Measurements from ENCODE around the gene ABHD17C. TPM values are rescaled to one million over a fixed set of nuclear protein-coding genes. Genes with fewer than 3 reads are reported as not detected.

The ABHD17C gene
- total and polyA plus RNA-seq, 3 donors from 2014 or later, result 8.0 to 16.3 (median 10.0) TPM

DNA sequence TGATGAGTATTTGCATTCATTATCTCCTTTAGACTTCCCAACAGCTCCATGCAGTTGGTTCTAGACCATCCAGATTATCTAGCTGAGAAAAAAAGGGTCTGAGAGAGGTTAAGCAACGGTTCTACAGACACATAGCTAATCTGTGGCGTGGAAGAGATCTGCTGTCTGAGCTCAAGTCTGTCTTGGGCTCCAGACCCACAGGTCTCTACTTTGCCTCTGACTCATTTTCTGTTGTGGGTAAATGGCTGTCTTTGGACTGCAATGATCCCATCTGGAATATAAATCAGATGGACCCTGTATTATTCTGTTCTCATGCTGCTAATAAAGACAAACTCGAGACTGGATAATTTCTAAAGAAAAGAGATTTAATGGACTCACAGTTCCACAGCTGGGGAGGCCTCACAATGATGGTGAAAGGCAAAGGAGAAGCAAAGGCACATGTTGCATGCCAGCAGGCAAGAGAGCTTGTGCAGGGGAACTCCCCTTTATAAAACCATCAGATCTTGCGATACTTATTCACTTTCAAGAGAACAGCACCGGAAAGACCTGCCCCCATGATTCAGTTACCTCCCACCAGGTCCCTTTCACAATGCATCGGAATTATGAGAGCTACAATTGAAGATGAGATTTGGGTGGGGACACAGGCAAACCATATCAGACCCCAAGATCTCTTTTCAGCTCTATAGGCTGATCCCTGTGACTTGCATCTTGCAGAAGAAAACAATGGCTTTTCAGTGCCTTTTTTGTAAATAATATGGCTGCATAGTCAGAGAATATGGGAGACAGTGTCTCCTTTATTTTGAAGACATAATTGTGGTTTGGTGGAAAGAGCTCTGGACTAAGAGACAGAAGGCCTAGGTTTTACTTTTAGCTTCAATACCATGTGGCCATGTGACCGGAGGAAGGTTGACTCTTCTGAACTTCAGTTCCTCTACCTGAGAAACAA, 108.7 kb downstream of the ABHD17C start:
- no peaks in the 10 kb centered on the region for H3K9me3 ChIP-seq
- 92% methylated on average over 7 of the region's 7 CpGs for WGBS, 2 donors
- DNase-seq, result no peak
- intact Hi-C loops (cut with DNase I; ENCODE audit: low total_unique reads), result no loop called here
- no peak overlapping the region for H3K27ac ChIP-seq
- no peak overlapping the region for H3K4me3 ChIP-seq
- no peak for TF ChIP-seq POLR2A (IDR thresholded peaks at IDR 0.05)
- TF ChIP-seq, protein P1, sequence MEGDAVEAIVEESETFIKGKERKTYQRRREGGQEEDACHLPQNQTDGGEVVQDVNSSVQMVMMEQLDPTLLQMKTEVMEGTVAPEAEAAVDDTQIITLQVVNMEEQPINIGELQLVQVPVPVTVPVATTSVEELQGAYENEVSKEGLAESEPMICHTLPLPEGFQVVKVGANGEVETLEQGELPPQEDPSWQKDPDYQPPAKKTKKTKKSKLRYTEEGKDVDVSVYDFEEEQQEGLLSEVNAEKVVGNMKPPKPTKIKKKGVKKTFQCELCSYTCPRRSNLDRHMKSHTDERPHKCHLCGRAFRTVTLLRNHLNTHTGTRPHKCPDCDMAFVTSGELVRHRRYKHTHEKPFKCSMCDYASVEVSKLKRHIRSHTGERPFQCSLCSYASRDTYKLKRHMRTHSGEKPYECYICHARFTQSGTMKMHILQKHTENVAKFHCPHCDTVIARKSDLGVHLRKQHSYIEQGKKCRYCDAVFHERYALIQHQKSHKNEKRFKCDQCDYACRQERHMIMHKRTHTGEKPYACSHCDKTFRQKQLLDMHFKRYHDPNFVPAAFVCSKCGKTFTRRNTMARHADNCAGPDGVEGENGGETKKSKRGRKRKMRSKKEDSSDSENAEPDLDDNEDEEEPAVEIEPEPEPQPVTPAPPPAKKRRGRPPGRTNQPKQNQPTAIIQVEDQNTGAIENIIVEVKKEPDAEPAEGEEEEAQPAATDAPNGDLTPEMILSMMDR (IDR thresholded peaks at IDR 0.05), result no peak
- no peaks in the 10 kb centered on the region for H3K27me3 ChIP-seq
- no peaks in the 10 kb centered on the region for H3K4me1 ChIP-seq
- no peaks in the 10 kb centered on the region for H3K36me3 ChIP-seq (ENCODE audit: low read depth, missing control alignments)

DNA sequence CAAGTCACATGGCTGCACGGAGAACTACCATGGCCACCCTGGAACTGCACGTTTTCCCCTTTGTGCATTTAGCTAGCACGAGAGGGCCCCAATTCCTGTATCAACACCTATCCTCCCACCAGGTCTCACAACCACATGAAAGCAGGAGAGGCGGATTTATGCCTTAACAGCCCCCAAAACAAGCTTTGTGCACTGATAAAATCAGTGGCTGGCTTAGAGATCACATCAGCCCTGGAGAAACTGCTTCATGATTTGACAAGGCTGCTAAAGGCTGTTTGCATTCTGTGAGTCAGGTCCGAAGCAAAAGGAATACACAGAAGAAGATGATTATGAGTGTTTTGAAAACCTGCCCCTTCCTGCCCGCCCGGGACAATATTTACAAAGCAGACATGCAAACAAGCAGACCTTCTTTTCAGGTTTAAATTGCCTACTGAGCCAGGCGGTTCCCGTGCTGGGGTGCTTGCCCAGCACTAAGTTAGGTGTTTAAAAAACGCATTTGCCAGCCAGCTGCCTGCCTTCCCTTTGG, 109.9 kb downstream of the ABHD17C start:
- H3K4me3 ChIP-seq, result no peak overlapping the region
- no peaks in the 10 kb centered on the region for H3K4me1 ChIP-seq
- 70 to 71% methylated on average over 10 of the region's 10 CpGs for WGBS, 2 donors
- no peak overlapping the region for H3K27ac ChIP-seq
- TF ChIP-seq POLR2A (IDR thresholded peaks at IDR 0.05), result no peak
- TF ChIP-seq, protein P1 (IDR thresholded peaks at IDR 0.05), result no peak
- no peak for DNase-seq
- intact Hi-C loops (cut with DNase I; ENCODE audit: low total_unique reads), result no loop called here
- no peaks in the 10 kb centered on the region for H3K36me3 ChIP-seq (ENCODE audit: low read depth, missing control alignments)
- no peaks in the 10 kb centered on the region for H3K9me3 ChIP-seq
- H3K27me3 ChIP-seq, result no peaks in the 10 kb centered on the region

Small RNA genes within 50 kb of the gene (small RNA-seq; reads per million reads assigned to genes)
- gene RNU6-380P, result 0 reads per million in 2 donors

Other genes starting within 250 kb of the ABHD17C start
- gene CEMIP, start 84.1 kb downstream of the ABHD17C start, total RNA-seq, result 10 to 100 TPM in 1 of 2 donors, 1 to 10 TPM in 1; 8.3 to 21.5 TPM
- gene CEMIP, start 84.1 kb downstream of the ABHD17C start, polyA plus RNA-seq (ENCODE audit: insufficient read depth, low read depth, low replicate concordance), result 7.5 TPM

Measured in testis (tissue), 3 donors.